ENCODE results near the gene COMT.
A peak's percentile ranks its signal among the peaks of the same experiment; 100 is the strongest.

COMT gene

GRCh38 chr22:19937616-19938473 lies 3.7 kb upstream of the COMT start:
- DNase-seq (ENCODE audit: low spot score), result no peak
- H2BK120ac ChIP-seq (ENCODE audit: low read depth, low read length), result no peak overlapping the region
- no peak overlapping the region for H3K23ac ChIP-seq (ENCODE audit: low read depth, low read length, poor library complexity)
- no peak overlapping the region for H4K8ac ChIP-seq (ENCODE audit: low read depth, low read length)
- H3K18ac ChIP-seq (ENCODE audit: low read length), result no peak overlapping the region
- no peak overlapping the region for H2BK5ac ChIP-seq (ENCODE audit: low read length)
- H3K4ac ChIP-seq (ENCODE audit: low read length), result no peak overlapping the region
- H3K27me3 ChIP-seq (ENCODE audit: control insufficient read depth in 3 of 3, insufficient read depth in 3 of 3, low read depth in 1 of 3, low read length in 3 of 3), result peaks cover 0 to 17% (median 0%) of the 10 kb centered on the region in 3 experiments
- H2AK5ac ChIP-seq (ENCODE audit: low read depth, low read length), result no peak overlapping the region
- H3K4me2 ChIP-seq (ENCODE audit: insufficient read depth, low read length, poor library complexity, severe bottlenecking), result no peak overlapping the region
- peaks cover 2 to 3% of the 10 kb centered on the region in 2 donors for H3K9me3 ChIP-seq (replicated peaks in 1 of 2; ENCODE audit: control insufficient read depth in 2 of 2, insufficient read depth in 1 of 2, low read depth in 1 of 2, low read length in 2 of 2)
- H2AFZ ChIP-seq (ENCODE audit: low read length), result no peak overlapping the region
- no peaks in the 10 kb centered on the region for H3K79me1 ChIP-seq (ENCODE audit: low read depth, low read length)
- H3K14ac ChIP-seq (ENCODE audit: low read length), result no peak overlapping the region
- no peak overlapping the region for H3K4me3 ChIP-seq (ENCODE audit: low read length in 2 of 2)
- no peaks in the 10 kb centered on the region for H3K36me3 ChIP-seq (replicated peaks in 1 of 2; ENCODE audit: control insufficient read depth in 2 of 2, insufficient read depth in 2 of 2, low read length in 2 of 2)
- H3K4me1 ChIP-seq (ENCODE audit: control insufficient read depth in 2 of 2, insufficient read depth in 1 of 2, low read depth in 1 of 2, low read length in 2 of 2), result peaks cover 7 to 8% of the 10 kb centered on the region in 2 donors
- H2BK12ac ChIP-seq (ENCODE audit: low read length), result no peak overlapping the region
- no peak overlapping the region for H3K9ac ChIP-seq (ENCODE audit: low read depth, low read length, poor library complexity)
- no peak overlapping the region for H2BK15ac ChIP-seq (ENCODE audit: low read length)
- WGBS, 2 donors (ENCODE audit: extremely low coverage in 2 of 2, insufficient read length in 2 of 2, insufficient replicate concordance in 1 of 2), result no CpG with 5 or more reads among the region's 16 CpGs
- H4K91ac ChIP-seq (ENCODE audit: low read depth, low read length, poor library complexity), result no peak overlapping the region
- no peak overlapping the region for H3K27ac ChIP-seq (replicated peaks; ENCODE audit: low read length)

GRCh38 chr22:19940536-19941364 lies 822 bp upstream of the COMT start:
- no peak for DNase-seq (ENCODE audit: low spot score)
- peak overlapping the region; percentile 17 for H4K91ac ChIP-seq (ENCODE audit: low read depth, low read length, poor library complexity)
- no peak overlapping the region for H3K9ac ChIP-seq (ENCODE audit: low read depth, low read length, poor library complexity)
- H3K27ac ChIP-seq (replicated peaks; ENCODE audit: low read length), result no peak overlapping the region
- no peak overlapping the region for H2BK5ac ChIP-seq (ENCODE audit: low read length)
- peak overlapping the region in 1 of 2 donors; percentile 23 for H3K4me3 ChIP-seq (ENCODE audit: low read length in 2 of 2)
- no peak overlapping the region for H3K4ac ChIP-seq (ENCODE audit: low read length)
- H3K36me3 ChIP-seq (replicated peaks in 1 of 2; ENCODE audit: control insufficient read depth in 2 of 2, insufficient read depth in 2 of 2, low read length in 2 of 2), result no peaks in the 10 kb centered on the region
- no CpG with 5 or more reads among the region's 21 CpGs for whole genome bisulfite sequencing, 2 donors (ENCODE audit: extremely low coverage in 2 of 2, insufficient read length in 2 of 2, insufficient replicate concordance in 1 of 2)
- no peak overlapping the region for H2AFZ ChIP-seq (ENCODE audit: low read length)
- H2BK12ac ChIP-seq (ENCODE audit: low read length), result no peak overlapping the region
- H2BK15ac ChIP-seq (ENCODE audit: low read length), result peak overlapping the region; percentile 46
- peak overlapping the region; percentile 74 for H4K8ac ChIP-seq (ENCODE audit: low read depth, low read length)
- no peaks in the 10 kb centered on the region for H3K79me1 ChIP-seq (ENCODE audit: low read depth, low read length)
- peak overlapping the region; percentile 50 for H2AK5ac ChIP-seq (ENCODE audit: low read depth, low read length)
- no peak overlapping the region for H2BK120ac ChIP-seq (ENCODE audit: low read depth, low read length)
- H3K4me1 ChIP-seq (ENCODE audit: control insufficient read depth in 2 of 2, insufficient read depth in 1 of 2, low read depth in 1 of 2, low read length in 2 of 2), result peaks cover 11 to 13% of the 10 kb centered on the region in 2 donors
- H3K14ac ChIP-seq (ENCODE audit: low read length), result no peak overlapping the region
- peak overlapping the region; percentile 89 for H3K23ac ChIP-seq (ENCODE audit: low read depth, low read length, poor library complexity)
- peak overlapping the region; percentile 14 for H3K4me2 ChIP-seq (ENCODE audit: insufficient read depth, low read length, poor library complexity, severe bottlenecking)
- peaks cover 0 to 14% (median 0%) of the 10 kb centered on the region in 3 experiments for H3K27me3 ChIP-seq (ENCODE audit: control insufficient read depth in 3 of 3, insufficient read depth in 3 of 3, low read depth in 1 of 3, low read length in 3 of 3)
- peak overlapping the region; percentile 65 for H3K18ac ChIP-seq (ENCODE audit: low read length)
- no peaks in the 10 kb centered on the region for H3K9me3 ChIP-seq (replicated peaks in 1 of 2; ENCODE audit: control insufficient read depth in 2 of 2, insufficient read depth in 1 of 2, low read depth in 1 of 2, low read length in 2 of 2)

GRCh38 chr22:19942157-19943081 lies 847 bp downstream of the COMT start:
- no peak overlapping the region for H3K27ac ChIP-seq (replicated peaks; ENCODE audit: low read length)

More at GRCh38 chr22:19942157-19943081, 847 bp downstream of the COMT start:
- Histone ChIP-seq H3K27me3 (ENCODE audit: control insufficient read depth in 3 of 3, insufficient read depth in 3 of 3, low read depth in 1 of 3, low read length in 3 of 3) (peaks cover 0 to 12% (median 0%) of the 10 kb centered on the region in 3 experiments), H3K4me1 (ENCODE audit: control insufficient read depth in 2 of 2, insufficient read depth in 1 of 2, low read depth in 1 of 2, low read length in 2 of 2) (peaks cover 11 to 16% of the 10 kb centered on the region in 2 donors), H2BK120ac (ENCODE audit: low read depth, low read length) (no peak overlapping the region), H2BK5ac (ENCODE audit: low read length) (no peak overlapping the region), H4K8ac (ENCODE audit: low read depth, low read length) (peak overlapping the region; percentile 53), H2AFZ (ENCODE audit: low read length) (peak overlapping the region; percentile 89), H4K91ac (ENCODE audit: low read depth, low read length, poor library complexity) (no peak overlapping the region), H3K9ac (ENCODE audit: low read depth, low read length, poor library complexity) (no peak overlapping the region), H3K23ac (ENCODE audit: low read depth, low read length, poor library complexity) (peak overlapping the region; percentile 59), H3K9me3 (replicated peaks in 1 of 2; ENCODE audit: control insufficient read depth in 2 of 2, insufficient read depth in 1 of 2, low read depth in 1 of 2, low read length in 2 of 2) (no peaks in the 10 kb centered on the region), H3K4me2 (ENCODE audit: insufficient read depth, low read length, poor library complexity, severe bottlenecking) (peak overlapping the region; percentile 41), H2BK12ac (ENCODE audit: low read length) (no peak overlapping the region), H2BK15ac (ENCODE audit: low read length) (no peak overlapping the region), H2AK5ac (ENCODE audit: low read depth, low read length) (peak overlapping the region; percentile 38), H3K18ac (ENCODE audit: low read length) (peak overlapping the region; percentile 18), H3K4me3 (ENCODE audit: low read length in 2 of 2) (peak overlapping the region in 1 of 2 donors; percentile 7), H3K14ac (ENCODE audit: low read length) (no peak overlapping the region), H3K4ac (ENCODE audit: low read length) (no peak overlapping the region), H3K79me1 (ENCODE audit: low read depth, low read length) (no peaks in the 10 kb centered on the region), H3K36me3 (replicated peaks in 1 of 2; ENCODE audit: control insufficient read depth in 2 of 2, insufficient read depth in 2 of 2, low read length in 2 of 2) (no peaks in the 10 kb centered on the region)
- no CpG with 5 or more reads among the region's 8 CpGs for WGBS, 2 donors (ENCODE audit: extremely low coverage in 2 of 2, insufficient read length in 2 of 2, insufficient replicate concordance in 1 of 2)
- no peak for DNase-seq (ENCODE audit: low spot score)

Measured in neuronal stem cell (in vitro differentiated cells).